ENCODE data around the gene ESPN. TPM values are rescaled to one million over a fixed set of nuclear protein-coding genes. Genes with fewer than 3 reads are reported as not detected.
"Not testable (repeated sequence)": the region's sequence is repeated elsewhere in the genome, so short reads cannot be mapped to it uniquely, and the experiment has no call there.

ESPN gene, protein sequence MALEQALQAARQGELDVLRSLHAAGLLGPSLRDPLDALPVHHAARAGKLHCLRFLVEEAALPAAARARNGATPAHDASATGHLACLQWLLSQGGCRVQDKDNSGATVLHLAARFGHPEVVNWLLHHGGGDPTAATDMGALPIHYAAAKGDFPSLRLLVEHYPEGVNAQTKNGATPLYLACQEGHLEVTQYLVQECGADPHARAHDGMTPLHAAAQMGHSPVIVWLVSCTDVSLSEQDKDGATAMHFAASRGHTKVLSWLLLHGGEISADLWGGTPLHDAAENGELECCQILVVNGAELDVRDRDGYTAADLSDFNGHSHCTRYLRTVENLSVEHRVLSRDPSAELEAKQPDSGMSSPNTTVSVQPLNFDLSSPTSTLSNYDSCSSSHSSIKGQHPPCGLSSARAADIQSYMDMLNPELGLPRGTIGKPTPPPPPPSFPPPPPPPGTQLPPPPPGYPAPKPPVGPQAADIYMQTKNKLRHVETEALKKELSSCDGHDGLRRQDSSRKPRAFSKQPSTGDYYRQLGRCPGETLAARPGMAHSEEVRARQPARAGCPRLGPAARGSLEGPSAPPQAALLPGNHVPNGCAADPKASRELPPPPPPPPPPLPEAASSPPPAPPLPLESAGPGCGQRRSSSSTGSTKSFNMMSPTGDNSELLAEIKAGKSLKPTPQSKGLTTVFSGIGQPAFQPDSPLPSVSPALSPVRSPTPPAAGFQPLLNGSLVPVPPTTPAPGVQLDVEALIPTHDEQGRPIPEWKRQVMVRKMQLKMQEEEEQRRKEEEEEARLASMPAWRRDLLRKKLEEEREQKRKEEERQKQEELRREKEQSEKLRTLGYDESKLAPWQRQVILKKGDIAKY
- total RNA-seq: 6.2 TPM

DNA sequence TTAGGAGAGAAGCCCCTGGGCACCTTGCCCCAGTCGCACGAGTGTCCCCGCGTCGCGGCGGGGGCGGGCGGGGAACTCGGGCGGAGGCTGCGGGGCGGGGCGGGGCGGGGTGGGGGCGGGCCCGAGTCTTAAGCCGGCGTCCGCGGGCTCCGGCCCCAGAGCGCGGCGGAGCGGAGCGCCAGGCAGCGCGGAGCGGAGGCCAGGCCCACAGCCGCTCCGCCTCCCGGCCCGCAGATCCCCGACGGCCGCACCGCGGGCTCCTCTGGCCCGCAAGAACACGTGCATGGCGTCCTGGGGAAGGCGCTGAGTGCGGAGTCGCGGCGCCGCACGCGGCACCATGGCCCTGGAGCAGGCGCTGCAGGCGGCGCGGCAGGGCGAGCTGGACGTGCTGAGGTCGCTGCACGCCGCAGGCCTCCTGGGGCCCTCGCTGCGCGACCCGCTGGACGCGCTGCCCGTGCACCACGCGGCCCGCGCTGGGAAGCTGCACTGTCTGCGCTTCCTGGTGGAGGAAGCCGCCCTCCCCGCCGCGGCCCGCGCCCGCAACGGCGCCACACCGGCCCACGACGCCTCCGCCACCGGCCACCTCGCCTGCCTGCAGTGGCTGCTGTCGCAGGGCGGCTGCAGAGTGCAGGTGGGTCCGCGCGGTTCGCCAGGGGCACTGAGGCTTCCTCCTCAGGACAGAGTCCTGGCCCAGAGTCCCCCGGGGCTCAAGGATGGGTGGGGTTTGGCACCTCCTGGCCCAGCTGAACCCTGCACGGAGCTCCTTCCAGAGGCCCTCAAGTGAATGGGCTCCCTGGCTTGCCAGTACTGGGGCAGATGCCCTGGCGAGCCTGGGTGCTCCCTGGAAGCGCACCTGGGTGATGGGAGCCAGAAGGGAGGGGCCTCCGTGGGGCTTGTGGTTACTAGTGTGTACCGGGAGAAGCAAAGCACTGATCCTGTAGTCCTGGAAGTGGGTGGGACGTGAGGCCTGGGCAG lies at the start of gene ESPN:
TSS of gene ESPN (plus strand) at position 158 of the 975 bp plus-strand sequence. CDS start at position 338, 180 bp downstream.
- no peak for DNase-seq (ENCODE audit: low spot score)

DNA sequence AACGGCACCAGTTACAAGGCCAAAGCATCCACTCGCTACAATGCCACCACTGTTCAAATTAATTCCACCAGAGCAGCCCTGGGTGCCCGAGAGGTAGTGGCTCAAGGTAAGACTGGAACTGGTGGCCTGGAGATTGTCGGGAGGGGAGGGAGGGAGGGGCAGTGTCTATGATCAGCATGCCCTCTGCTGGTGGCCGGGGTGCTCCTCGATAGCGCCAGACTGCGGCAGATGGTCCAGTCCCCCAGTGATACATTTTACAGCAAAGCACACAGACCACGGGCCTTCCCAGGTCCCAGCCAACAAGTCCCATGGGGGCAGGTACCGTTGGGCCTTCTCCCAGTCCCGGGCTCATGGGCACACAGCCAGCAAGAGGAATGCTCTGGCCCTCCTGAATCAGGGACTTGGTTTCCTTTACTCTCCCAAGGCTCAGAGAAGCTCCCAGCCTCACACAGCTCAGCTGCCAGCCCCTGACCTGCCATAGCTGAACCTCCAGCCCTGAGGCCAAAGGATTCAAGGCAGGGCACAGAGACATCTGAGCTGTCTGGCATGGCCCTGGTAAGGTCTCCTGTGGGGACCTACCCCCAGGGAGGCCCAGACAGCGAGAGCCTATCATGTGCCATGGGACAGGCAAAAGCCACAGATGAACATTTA lies 46.4 kb upstream of the ESPN start:
- no peak for DNase-seq (ENCODE audit: low spot score)

DNA sequence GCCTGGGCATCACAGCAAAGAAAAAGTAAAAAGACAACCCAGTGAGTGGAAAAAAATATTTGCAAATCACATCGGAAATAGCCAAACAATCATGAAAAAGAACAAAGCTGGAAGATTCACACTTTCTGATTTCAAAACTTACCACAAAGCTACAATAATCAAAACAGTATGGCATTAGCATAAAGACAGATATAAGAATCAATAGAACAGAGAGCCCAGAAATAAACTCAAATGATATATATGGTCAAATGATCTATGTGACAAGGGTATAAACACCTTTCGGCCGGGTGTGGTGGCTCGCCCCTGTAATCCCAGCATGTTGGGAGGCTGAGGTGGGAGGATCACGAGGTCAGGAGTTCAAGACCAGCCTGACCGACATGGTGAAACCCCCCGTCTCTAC lies 44.5 kb upstream of the ESPN start:
- no peak for DNase-seq (ENCODE audit: low spot score)

DNA sequence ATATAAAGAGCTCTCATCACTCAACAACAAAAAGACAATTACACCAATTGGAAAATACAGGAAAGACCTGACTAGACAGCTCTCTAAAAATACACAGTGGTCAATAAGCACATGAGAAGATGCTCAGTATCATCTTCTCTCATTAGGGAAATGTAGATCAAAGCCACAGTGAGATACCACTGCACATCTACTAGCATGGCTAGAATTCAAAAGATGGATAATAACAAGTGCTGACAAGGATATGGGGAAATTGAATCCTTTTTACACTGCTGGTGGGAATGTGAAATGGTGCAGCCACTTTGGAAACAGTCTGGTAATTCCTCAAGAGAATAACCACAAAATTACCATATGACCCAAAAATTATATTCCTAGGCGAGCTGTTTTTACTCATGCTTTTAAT lies 40.4 kb upstream of the ESPN start:
- DNase-seq (ENCODE audit: low spot score): no peak

DNA sequence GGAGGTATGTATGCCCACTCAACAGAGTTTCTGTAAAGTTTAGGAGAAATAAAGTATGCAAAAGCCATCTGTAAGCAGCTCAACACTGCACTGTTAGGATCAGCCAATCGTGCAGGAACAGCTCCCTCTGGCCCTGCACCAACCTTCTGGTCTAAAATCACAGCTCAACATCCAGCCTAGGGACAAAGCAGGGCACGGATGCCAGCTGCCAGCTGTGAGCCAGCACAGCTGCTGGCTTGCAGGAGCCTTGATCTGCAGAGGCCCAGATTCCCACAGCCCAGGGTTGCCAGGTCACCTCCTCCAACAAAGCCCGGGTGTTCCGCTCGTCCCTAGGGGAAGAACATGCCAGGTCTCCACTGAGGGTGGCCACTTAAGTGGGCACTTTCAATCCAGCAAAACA lies 39.6 kb upstream of the ESPN start:
- peak; percentile 59 for DNase-seq (ENCODE audit: low spot score)

DNA sequence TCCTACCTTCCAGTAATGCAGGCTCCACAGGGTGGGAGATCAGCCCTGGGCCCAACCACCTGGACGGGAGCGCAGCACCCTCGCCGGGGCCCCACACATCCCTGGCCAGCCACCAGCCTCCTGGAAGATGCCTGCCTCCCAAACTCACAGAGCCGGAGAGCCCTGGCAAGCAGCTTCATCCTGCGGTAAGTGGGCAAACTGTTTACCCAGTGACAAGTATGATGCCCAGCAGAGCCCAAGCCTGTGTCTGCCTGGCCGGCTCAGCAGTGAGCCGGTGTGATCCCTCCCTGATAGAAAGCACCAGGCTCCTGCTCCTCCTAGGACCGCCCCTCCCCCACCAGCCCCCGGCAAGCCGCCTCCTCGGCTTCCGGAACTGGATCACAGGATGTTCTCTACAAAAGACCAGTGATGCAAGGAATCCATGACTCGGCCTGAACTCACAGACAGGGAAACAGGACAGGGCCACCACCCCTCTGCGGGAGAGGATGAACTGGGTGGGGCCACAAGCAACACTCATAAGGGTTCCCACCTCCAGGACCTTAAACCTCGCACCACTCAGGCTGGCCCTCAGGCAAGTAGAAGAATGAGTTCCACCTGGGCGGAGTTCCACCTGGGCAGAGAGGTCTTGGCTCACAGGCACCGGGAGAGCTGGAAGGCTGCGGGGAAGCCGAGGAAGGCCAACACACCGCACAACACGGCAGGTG lies 38.9 kb upstream of the ESPN start:
- DNase-seq (ENCODE audit: low spot score): peak; percentile 55

DNA sequence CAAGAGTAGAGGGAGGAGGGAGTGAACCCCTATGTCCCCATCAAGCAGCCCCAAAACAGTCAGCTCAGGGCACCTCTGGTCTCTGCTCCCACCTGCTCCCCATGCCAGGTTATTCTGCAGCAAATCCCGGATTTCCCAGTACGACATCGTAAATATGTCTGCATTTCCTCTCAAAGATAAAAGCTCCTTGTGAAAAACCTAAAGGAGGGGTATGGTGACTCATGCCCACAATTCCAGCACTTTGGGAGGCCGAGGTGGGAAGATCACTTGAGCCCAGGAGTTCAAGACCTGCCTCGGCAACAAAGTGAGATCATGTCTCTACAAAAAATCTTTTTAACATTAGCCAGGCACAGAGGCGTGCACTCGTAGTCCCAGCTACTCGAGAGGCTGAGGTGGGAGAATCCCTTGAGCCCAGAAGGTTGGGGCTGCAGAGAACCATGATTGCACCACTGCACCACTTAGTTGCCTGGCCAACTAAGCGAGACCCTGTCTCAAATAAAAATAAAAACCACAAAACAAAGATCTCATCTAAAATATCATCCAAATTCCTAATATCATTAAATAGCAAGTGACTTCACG lies 38.1 kb upstream of the ESPN start:
- no peak for DNase-seq (ENCODE audit: low spot score)

DNA sequence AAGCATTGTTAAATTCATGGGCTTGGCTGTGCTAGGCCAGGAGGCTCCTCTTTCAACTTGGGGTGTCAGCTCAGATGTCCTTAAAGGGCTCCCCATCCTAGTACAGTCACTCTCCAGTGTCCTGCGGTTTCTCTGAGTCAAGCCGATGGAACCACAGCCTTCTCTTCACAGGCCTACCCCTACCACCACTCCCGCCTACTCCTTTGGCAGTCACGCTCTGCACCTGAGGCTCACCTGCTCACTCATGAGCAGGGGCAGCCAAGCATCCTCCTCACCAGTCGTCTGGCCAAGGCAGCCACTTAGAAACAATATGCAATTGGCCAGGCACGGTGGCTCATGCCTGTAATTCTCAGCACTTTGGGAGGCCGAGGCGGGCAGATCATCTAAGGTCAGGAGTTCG lies 34.6 kb upstream of the ESPN start:
- no peak for DNase-seq (ENCODE audit: low spot score)

DNA sequence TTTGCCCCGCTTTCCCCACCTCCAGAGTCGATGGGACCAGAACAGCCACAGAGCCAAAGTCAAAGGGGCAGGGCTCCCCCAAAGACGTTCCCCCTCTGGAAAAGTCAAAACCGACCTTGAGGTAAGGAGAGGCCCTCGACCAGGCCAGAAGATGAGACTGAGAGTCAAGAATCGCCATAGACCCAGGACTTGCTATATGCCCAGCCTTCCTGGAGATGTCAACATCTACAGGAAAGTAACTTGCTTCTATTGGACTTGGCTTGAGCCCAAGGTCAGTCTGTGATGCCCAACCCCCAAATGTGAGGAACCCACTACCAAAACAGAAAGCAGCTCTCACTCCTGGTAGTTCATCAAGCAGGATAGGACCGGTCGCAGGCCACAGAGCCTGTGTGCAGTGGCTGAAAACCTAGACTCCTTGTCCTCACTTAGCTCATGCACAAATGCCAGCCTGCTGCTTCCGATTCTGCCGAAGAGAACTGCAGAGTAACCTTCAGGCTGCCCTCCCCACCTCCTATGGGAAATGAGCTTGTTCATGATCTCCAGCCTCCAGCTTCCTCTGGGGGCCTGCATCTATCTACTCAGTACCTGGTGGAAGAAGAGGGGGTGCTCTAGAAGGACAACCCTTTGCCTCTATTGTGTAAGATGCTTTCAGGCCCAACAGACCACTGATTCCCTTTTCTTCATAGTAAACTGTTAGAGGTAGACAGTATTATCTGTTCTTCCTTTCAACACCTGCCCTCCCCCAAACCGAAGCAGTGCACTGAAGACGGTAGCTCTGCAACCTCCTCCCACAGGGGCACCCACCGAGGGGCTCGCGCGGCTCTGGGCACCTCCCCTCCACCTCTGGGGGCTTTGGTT lies 32.4 kb upstream of the ESPN start:
- DNase-seq (ENCODE audit: low spot score): no peak

DNA sequence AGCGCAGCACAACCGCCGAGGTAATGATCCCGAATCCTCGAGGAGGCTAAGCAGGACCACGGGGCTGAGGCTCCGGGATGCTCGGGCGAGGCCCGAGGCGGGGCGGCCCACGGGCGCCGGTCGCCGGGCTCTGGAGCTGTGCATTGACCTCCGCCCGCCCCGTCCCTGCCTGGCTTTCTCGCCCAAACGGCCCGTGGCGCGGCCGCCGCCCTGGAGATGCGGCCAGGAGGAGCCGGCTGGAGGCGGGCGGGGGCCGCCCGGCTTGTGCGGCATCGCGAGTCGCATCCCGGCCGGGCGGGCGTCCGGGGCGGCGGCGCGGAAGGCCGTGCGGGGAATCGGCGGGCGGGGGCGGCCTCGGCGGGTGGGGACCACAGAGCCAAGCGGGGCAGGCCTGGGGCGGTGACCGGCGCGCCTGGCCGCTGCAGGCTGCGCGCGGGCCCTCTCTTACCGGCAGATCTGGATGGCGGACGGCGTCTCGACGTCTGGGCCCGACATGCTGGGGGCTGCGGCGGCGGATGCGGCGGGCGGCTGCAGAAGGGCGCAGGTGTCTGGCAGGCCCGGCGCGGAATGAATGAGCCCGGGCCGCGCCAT lies 31.7 kb upstream of the ESPN start:
- DNase-seq (ENCODE audit: low spot score): no peak

DNA sequence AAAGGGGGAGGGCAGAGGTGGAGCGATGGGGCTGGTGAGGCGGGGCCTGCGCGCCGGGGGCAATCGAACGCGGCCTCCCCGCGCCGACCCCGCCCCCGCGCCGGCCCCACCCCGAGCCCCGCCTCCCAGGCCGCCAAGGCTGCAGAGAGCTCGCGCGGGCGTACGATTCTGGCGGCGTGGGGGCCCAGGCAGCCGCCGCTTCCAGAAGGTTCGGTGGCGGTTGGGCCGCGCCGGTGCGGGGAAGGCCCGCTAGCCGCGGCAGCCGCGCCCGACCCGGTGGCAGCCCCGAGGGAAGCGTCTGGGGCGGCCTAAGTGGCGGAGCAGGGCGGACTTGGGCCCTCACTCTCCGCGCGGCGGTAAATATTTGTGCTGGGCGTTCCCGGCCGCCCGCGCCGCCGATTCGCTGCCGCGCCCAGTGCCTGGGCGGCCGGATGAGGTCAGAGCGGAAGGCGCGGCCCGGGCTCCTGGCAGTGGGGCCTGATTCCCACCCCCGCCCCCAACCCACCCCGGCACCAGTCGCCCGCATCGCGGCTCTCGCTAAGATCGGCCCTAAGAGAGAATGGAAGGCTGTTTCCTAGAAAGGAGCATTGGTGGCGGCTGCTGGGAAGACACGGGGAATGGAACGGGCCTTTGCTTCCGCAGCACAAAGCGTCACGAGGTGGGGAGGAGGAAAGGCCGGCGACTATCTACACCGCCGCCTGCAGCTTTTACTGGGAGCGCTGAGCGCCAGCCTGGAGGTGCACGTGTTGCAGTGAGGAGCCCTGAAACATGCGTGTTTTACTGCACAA lies 31.0 kb upstream of the ESPN start, which contains the start of gene ACOT7:
TSS of gene ACOT7 (minus strand) at position 368 of the 788 bp plus-strand sequence. CDS start 368 bp downstream, outside the sequence.
- DNase-seq (ENCODE audit: low spot score): peak; percentile 86

DNA sequence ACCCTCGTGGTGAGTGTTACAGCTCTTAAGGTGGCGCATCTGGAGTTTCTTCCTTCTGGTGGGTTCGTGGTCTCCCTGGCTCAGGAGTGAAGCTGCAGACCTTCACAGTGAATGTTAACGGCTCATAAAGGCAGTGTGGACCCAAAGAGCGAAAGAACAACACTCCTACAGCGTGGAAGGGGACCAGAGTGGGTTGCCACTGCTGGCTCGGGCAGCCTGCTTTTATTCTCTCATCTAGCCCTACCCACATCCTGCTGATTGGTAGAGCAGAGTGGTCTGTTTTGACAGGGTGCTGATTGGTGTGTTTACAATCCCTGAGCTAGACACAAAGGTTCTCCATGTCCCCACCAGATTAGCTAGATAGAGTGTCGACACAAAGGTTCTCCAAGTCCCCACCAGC lies 29.4 kb upstream of the ESPN start:
- DNase-seq (ENCODE audit: low spot score): not testable (repeated sequence)

DNA sequence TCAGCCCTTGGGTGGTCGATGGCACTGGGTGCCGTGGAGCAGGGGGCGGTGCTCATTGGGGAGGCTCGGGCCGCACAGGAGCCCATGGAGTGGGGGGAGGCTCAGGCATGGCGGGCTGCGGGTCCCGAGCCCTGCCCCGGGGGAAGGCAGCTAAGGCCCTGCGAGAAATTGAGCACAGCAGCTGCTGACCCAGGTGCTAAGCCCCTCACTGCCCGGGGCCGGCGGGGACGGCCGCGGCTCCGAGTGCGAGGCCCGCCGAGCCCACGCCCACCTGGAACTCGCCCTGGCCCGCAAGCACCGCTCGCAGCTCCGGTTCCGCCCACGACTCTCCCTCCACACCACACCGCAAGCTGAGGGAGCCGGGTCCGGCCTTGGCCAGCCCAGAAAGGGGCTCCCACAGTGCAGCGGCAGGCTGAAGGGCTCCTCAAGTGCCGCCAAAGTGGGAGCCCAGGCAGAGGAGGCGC lies 28.8 kb upstream of the ESPN start:
- not testable (repeated sequence) for DNase-seq (ENCODE audit: low spot score)

DNA sequence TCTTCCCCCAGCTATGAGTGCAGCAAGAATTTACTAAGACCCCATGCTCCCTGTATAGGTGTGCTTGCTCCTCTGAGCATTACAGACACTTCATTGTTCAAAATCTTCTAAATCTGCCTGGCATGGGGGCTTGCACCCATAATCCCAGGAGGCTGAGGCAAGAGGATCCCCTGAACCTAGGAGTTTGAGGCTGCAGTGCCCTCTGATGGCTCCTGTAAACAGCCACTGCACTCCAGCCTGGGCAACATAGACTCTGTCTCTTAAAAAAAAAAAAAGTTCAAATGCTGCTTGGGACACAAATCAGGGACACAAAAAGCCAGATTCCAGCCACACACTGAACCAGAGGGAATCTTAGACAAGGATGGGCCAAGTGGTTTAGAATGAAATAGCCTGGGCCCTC lies 27.6 kb upstream of the ESPN start:
- DNase-seq (ENCODE audit: low spot score): no peak

DNA sequence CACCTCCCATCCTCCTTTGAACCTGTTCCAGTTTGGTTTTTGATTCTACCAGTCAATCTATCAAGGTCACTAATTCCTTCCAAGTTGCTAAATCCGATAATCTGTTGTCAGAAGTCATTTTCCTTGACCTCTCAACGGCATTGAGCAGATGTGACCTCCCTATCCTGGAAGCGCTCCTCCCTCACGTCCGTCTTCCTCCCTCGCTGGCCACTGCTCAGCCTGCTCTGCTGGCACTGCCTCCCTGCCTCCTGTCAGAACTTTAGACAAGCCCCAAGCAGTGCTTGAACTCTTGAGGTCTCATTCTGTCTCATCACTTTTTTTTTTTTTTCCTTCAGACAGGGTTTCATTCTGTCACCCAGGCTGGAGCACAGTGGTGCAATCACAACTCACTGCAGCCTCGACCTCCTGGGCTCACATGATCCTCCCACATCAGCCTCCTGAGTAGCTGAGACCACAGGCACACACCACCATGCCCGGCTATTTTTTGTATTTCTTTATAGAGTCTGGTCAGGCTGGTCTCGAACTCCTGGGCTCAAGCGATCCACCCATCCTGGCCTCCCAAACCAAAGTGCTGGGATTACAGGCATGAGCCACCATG lies 26.6 kb upstream of the ESPN start:
- no peak for DNase-seq (ENCODE audit: low spot score)

DNA sequence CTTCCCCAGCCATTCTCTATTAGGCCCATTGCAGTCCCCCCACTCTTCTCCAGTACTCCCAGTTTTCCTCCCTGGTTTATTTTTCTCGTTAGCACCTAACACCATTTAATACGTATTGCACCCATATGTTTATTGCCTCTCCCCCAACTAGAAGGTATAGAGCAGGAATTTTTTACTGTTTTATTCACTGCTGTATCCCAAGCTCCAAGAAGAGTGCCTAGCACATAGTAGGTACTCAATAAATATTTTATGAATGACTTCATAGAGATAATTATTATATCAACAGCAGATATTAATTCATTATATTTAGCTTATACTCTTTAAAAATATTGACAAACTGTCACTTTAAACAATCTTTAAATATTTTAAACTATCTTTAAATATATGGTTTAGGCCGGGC lies 25.3 kb upstream of the ESPN start:
- no peak for DNase-seq (ENCODE audit: low spot score)

DNA sequence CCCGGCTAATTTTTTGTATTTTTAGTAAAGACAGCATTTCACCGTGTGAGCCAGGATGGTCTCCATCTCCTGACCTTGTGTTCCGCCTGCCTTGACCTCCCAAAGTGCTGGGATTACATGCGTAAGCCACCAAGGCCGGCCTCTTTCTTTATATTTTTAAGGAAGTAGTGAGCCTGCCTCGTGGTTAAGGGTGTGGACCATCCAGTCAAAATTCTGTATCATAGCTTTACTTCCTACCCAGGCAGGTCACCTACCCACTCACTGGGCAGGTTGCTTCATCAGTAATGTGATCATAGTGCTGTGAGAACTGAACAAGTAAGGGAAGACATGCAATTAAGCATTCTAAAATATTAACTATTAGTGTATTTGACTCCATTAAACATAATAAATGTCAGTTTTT lies 22.9 kb upstream of the ESPN start:
- no peak for DNase-seq (ENCODE audit: low spot score)

All from ureter (tissue), 1 donor.